GM18505 (cell line): ENCODE data around the gene RPH3AL.

Source experiments
- ATAC-seq: cut with Tn5 transposase; IDR thresholded peaks from one replicate; pipeline ENCODE4 v1.9.1; 2021; ENCODE audit not compliant: unreplicated experiment
- POLR2A ChIP-seq: IDR thresholded peaks from 4 replicates; pipeline ENCODE4 v1.6.1; 2011; ENCODE audit warnings: borderline replicate concordance; ENCODE audit not compliant: insufficient read depth, insufficient read length; ENCODE audit errors: extremely low read depth

Gene RPH3AL

DNA sequence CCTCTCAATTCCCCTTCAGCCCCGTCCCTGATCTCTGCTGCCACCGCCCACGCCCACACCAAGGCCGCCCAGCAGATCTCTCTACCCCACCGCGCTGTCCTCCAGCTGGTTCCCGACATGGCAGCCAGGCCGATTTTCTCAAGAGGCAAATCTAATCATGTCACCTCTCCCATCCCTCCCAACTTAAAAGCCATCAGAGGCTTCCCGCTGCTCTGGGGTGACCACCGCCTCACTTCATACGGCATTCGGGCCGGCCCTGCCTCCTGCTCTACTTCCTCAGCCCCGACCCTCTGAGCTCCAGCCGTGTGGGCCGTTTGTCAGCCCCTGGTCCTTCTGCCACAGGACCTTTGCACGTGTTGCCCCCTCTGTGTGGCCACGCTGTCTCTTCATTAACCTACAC lies 63.2 kb downstream of the RPH3AL start:
- no peak for TF ChIP-seq POLR2A

DNA sequence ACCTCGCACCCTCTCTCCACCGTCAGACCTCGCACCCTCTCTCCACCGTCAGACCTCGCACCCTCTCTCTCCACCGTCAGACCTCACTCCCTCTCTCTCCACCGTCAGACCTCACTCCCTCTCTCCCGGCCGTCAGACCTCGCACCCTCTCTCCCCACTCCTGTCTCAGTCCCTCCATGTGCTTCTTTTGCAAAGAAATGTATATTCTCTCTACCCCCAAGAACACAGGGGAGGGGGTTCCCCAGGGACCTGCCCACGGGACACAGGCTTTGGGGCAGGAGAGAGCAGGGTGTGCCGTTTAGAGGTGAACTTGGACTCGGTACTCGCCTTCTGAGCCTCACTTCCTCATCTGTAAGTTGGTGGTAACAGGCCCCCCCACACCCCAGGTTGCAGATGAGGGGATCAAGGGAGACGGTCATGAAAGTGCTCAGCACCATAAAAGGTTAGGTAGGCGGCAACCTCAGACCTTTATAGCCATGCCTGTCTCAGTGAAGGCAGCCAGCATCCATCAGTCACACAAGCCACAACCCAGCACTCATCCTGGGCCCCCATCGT lies 63.7 kb downstream of the RPH3AL start:
- TF ChIP-seq POLR2A = no peak

More for the DNA sequence above, 63.2 kb downstream of the RPH3AL start:
- no peak for ATAC-seq

DNA sequence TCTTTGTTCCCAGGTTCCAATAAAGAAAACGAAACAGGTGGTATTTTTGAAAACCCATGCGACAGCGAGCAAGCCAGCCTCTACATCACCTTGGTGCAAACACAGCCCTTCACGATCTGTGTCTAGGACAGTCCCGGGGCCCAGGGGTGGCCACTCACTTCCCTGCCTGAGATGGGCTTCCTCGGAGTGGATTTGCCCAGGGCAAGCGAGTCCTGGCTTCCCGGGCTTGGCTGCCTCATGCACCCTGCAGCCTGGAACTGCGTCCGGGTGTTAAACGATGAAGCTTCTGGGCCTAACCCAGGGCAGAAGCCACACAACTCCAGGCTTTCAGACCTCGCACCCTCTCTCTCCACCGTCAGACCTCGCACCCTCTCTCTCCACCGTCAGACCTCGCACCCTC lies 66.0 kb downstream of the RPH3AL start:
- no peak for TF ChIP-seq POLR2A
- no peak for ATAC-seq

More for the DNA sequence above, 63.7 kb downstream of the RPH3AL start:
- no peak for ATAC-seq

DNA sequence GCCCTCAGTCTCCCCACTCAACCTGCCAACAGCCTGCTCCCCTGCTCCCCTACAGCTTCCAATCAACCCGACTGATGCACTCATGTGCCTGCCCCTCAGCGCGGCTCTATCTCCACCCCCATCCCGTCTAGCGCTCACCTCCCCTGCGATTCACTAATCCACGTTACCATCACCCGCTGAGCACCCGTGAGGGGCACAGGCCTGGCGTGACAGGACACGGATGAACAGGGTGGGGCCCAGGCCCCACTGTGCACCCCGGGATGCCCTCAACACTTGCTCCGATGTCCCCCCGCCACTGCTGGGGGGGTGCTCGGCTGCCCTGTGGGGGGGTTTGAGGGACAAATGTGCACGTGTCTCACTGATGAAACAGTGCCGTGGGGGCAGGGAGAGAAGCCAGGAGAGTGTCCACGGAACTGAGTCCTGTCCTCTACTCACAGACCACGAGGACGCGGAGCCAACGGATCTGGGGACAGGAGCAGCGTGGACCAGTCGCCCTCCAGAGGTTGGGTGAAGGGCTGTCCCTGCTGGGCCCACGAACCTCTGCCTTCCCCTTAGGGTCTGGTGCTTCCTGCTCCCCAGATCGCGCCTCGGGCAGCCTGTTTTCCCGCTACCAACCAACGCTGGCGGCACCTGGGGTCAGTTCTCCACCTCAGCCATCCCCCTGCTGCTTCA lies 66.7 kb downstream of the RPH3AL start:
- ATAC-seq = no peak
- TF ChIP-seq POLR2A = no peak

DNA sequence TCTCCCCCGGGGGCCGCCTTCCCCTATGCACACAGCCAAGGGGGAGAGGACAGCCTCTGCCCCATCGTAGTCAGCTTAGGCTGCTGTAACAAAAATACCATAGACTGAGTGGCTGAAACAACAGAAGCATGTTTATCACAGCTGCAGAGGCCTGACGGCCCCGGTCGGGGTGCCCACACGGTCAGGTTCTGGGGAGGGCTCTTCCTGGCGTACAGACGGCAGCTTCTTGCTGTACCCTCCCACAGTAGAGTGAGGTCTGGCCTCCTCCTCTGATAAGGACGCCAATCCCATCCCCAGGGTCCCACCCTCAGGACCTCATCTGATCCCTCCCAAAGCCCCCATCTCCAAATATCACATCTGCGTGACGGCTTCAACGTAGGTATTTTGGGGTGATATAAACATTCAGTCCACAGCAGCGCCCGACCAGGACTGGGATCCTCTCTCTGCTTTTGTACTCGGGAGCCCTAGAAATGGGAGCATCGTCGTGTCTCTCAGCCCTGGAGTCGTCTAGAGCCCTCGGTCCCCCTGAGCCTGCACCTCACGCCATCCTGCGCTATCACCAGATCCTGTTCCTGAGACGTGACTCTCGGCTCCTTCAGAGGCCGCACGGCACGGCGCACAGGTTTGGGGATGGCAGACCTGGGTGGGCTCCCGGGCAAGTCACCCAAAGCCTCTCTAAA lies 67.8 kb downstream of the RPH3AL start:
- no peak for ATAC-seq
- TF ChIP-seq POLR2A = no peak

DNA sequence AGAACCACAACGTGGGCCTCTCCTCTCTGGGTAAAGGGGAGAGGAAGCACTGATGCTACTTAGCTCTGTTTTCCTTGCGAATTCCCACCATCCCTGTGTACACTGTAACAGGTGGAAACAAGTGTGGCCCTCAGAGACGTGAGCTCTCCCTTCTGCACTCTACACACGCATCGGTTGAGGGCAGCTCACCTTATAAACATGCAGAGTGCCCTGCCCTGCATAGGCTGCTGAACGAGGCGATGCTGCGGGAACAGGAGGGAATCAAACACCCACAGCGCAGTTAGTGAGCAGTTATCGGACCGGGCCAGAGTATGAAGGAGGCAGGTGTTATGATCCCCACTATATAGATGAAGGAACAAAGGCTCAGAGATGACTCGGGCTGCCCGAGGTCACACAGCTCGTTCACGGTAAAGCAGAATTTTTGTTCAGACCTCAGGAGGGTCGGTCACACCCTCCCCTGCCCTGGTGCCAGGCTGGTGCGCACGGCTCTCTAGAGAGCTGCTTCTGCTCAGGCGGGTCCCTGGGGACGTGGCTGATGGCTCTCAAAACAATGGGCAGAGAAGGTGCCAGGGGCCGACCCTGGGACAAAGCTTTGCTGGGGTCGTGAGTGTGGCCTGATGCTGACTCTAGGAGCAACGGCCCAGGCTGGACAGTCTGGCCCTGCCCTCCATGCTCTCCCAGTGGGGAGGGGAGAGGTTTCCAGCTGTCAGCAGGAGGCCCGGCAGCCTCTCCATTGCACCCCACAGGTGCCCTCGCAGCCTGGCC lies 68.5 kb downstream of the RPH3AL start:
- ATAC-seq = no peak
- no peak for TF ChIP-seq POLR2A

DNA sequence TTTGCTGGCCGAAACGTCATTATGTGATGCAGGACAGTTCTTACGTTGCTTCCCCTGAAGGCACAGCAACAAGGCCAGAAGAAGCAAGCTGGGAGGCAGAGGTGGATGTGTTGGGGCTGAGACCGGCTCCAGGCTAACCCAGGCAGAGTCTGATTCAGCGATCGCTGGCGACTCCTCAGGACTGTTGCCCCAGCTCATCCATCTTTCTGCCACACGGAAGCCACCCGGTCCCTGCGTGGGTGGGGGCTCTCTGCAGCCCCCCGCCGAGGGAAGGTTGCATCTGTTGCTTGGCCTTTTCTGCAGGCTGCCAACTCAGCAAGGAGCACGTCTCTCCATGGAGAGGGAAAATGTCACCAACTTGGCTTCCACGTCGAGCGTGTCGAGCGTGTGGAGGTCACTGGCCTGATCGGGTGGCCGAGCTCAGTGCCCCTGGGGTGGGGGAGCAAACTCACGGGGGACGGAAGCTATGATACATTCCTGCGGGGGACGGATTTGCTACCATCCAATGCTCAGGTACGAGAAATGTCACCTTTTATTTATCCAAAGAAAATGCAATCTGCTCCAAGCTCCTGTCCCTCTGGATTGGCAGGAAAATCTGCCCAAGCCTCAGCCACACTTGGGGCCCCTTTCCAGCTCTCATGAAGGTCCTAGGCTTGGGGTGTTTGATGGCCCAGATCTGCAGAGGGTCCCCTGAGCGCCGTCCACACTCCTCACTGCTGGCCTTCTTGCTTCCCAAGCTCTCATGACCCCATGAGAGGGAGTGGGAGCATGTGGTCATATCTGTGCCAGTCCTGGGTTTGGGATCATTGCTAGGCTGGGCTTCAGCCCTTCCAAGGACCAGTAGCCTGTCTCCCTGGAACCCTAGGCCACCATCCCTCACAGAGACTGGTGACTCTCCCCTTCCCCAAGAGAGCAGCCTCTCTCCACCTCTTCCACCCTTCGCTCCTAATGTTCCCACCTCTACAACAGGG lies 69.4 kb downstream of the RPH3AL start:
- no peak for ATAC-seq
- no peak for TF ChIP-seq POLR2A

DNA sequence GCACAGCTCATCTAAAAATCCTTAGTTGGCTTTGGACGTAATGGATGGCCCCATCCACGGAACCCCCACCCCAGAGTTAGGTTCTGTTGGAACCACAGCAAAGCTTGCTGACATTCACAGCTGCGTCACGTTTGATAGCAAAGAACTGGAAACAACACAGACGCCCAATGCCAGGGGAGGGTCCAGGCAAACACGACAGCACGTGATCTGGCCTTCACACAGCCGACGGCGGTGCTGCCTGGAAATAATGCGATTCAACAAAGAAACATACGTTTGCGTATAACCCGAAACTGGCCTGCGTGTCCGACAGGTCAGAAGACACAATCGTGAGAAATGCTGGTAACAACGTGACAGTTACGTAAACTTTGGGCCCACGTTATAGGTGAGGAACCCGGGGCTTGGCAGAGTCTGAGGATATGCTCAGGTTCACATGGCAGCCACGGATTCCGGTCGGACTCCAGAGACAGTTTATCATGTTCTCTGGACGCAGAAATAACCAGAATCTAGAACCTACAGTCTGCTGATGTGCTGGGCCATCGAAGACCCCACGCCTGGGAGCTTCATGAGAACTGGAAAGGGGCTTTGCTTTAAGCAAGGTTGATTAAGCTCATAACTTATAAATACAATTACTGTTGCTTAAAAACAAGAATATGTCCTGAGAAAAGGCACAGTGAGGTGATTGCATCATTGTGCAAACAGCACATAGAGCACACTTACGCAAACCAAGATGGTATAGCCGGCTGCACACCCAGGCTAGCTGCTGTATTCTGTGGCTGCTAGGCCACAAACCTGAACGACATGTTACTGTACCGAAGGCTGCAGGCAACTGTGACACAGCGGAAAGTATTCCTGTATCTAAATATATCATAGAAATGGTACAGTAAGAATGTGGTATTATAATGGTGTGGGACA lies 70.4 kb downstream of the RPH3AL start:
- TF ChIP-seq POLR2A = no peak
- no peak for ATAC-seq

DNA sequence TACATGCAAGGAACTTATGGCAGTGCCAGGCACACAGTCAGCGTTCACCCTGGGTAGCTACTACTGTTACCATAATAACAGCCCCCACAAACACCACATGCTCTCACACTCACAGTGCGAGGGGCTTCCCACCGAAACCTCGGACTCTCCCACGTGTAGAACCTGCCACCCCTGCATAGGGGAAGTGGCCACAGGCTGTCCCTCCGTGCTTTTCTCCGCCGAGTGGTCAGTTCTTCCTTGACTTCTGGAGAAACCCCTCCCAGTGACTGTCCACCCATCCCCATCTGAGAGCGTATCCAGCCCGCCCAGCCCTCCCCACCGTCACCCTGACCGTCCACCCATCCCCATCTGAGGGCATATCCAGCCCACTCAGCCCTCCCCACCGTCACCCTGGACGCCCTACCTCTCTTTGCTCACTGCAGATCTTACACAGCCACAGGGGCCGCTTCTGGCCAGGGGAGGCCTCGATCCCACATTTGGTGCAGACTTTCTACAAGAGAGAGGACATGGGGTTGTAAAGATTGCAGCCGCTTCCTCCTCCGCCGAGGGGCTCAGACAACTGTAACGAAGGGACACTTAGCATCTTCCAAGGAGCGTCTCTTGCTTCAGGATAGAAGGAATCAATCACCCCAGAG lies 71.1 kb downstream of the RPH3AL start:
- no peak for TF ChIP-seq POLR2A
- no peak for ATAC-seq

DNA sequence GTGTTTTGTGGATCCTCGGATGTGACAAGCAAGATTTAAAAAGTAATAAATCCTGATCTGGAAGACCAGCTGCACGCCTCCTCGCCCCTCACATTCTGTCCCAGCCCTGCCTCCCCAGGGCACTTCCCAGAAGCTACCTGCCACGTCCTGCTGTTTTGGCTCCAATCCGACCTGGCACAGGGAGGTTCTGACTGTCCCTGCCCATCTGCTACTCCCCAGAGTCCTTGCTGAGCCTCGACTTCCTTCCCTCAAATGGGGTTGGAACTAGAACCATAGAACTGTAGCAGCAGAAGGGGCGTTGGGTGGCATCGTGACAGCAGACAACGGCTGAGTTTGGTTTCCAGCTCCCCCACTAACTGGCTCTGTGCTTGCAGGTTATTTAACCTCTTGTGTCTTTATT lies 71.7 kb downstream of the RPH3AL start:
- no peak for ATAC-seq
- TF ChIP-seq POLR2A = no peak

DNA sequence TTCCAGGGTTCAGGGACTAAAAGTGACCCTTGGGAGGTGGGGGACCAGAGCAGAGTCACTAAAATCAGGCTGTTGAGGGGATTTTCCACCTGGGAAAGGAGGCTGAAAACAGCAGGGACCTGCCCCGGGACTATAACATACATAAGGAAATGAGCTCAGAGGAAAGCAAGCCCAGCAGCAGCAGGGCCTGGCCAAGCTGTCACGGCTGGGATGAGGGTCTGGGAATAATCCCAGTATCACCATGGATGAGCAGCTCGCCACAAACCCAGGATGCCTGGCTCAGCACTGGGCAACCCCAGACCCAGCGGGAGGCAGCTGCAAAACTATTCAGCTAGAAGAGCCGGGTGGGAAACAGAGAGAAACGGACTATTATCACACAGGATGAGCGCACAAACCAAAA lies 72.4 kb downstream of the RPH3AL start:
- no peak for TF ChIP-seq POLR2A
- ATAC-seq = no peak

DNA sequence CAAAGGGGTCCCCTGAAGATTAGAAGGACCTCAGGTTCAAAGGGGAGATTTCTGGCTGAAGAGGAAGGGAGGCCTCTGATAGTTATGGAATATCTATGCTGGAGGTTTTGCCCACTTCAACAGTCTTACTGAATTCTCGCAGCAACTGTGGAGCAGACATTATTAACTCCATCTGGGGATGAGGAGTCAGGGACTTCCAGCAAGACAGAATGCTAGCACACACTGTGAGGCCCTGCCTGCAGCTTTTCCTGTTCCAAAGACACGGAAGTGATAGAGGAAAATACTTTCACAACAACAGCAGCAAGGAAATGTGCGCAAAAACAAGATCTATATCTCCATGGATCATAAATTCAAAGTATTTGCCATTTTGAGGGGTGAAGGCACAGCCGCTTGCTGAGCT lies 72.8 kb downstream of the RPH3AL start:
- no peak for TF ChIP-seq POLR2A
- no peak for ATAC-seq

DNA sequence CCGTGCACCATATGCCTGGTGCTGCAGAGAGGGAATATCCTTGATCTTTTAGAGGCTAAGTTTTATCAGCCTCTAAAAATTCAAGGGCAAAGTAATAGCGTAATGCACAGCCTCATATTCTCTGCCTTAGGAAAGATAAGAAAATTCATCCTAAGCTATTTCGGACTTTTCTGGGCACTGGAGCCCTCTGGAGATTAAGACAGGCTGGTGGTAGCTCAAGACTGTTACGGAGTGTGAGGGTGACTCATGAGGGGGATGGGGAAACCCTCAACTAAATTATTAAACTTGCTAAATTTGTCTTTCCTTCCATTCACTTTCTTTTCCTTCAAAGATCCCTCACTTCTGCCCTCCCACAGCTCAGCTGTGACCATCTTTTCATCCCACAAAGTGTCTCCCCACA lies 73.3 kb downstream of the RPH3AL start:
- no peak for ATAC-seq
- TF ChIP-seq POLR2A = no peak
